HG02885 (cell line): ENCODE results near the gene PRDM13.

Source experiments
- ATAC-seq: cut with Tn5 transposase; IDR thresholded peaks from one replicate; pipeline ENCODE4 v1.9.1; 2021; ENCODE audit warnings: mild to moderate bottlenecking; ENCODE audit not compliant: unreplicated experiment, poor library complexity

Gene PRDM13

DNA sequence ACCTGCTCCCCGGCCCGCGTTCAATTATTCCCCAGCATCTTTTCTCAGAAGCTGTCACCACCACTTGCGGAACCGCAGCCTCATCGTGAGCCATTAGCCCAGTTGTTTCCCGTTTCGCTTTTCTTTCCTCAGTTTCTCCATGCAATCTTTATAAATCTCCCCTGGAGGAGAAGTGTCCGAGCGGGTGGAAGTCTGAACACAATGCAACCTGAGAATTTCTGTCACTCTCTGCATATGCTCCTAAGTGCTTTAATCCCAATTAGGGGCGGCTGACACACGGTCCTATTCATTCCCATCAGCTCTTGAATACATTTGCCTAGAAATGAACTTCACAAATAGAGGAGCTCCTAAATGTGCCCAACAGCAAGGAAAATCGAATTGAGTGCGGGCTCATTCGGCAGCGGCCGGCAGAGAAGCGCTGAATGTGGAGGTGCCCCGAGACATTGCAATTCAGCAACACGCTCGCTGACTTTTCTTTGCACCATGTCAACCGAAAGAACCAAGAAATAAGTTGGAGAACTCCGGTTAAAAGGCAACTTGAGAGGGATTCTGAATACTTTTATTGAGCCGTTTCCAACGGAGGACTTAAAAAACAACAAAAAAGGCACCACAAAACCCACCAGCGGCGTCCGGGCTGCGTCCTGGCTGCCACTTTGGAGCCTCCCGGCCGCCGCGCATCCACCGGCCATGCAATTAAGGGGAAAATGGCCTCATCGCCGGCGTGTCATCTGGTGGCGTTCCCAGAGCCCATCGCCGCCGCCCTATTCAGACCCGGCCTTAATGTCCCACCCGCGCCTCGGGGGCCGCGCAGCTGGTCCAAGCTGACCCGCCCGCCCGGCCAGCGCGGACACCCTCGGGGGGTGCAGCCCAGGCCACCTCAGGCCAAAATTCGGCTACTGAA, 3.9 kb upstream of the PRDM13 start:
- peak; percentile 28 for ATAC-seq

DNA sequence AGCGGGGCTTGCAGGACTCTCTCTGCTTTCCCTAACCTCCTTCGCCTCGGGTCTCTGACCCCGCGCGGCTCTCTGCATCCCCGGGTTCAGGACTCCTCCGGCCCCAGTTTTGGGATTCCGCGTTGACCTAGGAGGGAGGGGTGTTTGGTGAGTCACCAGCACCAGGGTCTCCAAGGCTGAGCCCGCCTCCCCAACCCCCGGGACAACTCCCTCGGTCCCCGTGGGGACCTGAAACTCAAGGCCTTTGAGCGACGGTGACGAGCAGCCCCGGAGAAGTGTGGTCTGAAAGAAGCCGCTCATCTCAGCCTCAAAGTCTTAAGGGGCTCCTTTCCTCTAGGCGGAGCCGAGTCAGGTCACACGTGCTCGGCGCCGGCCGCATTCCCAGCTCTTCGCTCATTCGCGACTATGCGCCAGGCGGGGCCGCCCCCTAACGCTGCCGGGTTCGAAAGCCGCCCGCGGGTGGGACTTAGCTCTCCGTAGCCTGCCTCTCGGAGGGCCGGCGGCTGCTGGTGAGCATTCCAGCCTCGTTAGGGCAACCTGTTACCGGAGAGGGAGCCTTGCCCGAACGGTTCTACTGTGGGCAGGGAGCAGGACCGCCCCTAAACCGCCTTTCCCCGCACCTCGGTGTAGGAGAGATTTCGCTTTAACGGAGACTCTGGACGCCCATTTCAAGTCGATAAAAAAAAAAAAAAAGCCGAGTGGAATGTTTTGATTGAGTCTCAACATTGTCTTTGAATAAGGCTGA, 3.0 kb upstream of the PRDM13 start:
- peak; percentile 61 for ATAC-seq

DNA sequence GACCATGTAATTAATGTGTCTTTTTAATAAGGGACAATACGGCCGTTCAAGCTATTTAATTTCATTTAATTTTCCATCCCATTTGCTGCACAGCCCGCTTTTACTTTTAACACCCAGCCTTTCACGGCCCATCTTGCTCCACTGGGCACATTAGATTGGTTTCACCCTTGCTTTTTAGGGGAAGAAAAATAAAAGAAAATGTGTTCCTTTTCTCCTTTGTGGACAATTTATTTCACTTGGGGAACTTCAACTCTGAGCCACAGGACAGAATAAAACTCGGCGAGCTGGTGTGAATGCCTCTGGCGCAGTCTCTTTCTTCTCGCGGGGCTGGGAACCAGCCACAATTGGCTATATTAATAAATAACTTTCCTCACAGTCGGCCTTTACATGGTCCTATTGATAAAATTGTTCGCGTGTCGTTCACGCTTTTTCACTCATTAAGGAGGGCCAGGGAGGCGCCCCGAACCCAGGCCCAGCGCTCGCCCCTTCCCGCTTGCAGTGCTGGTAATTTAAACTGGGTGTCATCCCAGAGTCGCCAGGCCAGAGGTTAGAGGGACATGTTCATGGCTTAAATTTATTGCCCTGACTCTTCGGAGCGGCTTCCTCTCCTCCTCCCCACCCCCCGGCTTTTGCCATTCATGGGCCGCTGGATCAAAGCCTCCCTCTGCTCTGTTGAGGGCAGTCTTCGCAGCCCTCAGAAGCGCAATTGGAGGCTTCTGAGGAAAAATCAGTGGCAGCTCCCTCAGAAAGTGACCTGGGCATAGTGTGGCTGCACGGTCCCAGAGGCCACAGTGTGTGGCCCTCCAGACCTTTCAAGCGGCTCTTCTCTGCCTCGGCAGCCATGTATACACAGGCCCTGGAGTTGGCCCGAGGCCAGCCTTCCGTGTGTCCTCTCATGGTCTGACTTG, 2.2 kb upstream of the PRDM13 start:
- no peak for ATAC-seq

DNA sequence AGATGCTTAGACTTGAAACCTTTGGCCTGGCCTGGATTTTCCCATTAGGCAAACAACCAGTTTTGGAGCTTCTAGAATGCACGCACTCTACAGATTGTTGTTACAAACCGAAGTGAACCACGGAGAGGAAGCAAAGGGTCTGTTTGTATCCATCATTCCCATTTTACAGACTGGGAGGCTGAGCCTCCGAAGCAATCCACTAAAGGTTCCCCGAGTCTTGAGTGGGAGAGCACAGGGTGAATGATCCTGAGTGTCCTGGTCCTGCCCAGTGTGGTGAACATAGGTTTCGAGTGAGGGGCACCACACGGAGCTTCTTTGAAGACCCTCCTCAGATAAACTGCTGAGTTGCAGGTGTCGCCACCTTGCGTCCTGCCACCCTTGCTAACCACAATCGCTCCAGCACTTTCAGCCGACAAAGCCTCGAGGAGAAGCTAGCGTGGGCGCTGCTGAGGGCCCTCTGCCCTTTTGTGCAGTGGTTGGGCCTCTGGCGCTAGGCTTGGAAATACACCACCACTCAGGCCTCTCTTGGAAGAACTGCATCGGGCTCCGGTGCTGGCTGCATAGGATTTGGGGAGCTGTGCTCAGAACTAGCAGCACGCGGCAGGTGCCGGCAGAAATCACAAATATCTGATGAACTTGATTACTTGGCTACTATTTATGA, 1.4 kb upstream of the PRDM13 start:
- ATAC-seq, result no peak

- ATAC-seq, result no peak
Observed at GRCh38 chr6:99605911-99606655, 550 bp upstream of the PRDM13 start.

- ATAC-seq, result no peak
Observed at GRCh38 chr6:99607416-99608036, 893 bp downstream of the PRDM13 start.

GRCh38 chr6:99608059-99608885, 1.6 kb downstream of the PRDM13 start:
- no peak for ATAC-seq

DNA sequence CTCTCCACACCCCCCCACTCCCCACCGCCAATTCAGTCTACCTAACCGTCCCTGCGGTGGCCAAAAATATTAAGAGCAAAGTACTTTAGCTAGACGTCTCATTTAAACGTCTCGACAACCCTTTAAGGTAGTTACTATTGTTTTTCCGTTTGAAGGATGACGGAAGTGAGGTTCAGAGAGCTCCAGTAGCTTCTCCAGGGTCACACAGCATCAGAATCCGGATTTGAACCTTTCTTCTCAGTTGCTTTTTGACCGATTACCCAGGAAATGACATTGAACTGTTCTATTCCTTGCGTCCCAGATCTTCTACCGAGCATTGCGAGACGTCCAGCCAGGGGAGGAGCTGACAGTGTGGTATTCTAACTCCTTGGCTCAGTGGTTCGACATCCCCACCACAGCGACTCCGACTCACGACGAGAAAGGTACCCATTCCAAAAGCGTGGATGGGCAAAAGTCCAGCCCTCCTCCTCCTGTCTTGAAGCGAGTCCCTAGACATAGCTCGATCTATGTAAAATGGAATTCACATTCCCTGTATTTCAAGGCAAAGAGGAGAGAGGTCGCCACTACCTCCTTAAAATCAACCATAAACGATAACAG, 2.4 kb downstream of the PRDM13 start:
- ATAC-seq, result no peak

DNA sequence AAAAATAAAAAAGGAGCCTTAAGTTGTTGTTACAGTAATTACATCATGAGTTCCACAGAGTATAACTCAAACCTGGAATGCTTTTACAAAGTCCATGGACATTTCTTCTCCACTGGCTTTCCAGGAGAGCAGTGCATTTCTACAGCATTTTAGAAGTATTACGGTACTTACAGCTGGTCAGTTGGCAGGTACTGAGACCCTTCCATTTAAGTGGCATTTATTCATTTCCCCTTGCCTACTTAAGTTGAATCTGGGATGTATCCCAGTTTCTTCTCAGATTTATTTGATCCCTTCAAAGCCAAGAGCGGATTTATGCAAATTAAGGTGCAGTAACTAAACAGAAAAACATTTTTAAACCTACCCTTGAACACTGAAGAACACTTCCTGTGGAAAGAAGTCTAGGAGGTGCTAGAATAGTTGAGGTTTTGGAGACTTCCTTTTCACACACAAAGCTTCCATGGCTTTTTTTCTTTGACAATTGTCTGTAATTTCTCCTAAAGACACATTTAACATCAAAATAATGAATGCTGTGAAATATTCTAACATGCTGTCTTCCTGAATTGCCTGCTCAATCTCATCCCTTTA, 3.4 kb downstream of the PRDM13 start:
- no peak for ATAC-seq

- peak; percentile 60 for ATAC-seq
Observed at GRCh38 chr6:99611148-99611547, 4.5 kb downstream of the PRDM13 start.

DNA sequence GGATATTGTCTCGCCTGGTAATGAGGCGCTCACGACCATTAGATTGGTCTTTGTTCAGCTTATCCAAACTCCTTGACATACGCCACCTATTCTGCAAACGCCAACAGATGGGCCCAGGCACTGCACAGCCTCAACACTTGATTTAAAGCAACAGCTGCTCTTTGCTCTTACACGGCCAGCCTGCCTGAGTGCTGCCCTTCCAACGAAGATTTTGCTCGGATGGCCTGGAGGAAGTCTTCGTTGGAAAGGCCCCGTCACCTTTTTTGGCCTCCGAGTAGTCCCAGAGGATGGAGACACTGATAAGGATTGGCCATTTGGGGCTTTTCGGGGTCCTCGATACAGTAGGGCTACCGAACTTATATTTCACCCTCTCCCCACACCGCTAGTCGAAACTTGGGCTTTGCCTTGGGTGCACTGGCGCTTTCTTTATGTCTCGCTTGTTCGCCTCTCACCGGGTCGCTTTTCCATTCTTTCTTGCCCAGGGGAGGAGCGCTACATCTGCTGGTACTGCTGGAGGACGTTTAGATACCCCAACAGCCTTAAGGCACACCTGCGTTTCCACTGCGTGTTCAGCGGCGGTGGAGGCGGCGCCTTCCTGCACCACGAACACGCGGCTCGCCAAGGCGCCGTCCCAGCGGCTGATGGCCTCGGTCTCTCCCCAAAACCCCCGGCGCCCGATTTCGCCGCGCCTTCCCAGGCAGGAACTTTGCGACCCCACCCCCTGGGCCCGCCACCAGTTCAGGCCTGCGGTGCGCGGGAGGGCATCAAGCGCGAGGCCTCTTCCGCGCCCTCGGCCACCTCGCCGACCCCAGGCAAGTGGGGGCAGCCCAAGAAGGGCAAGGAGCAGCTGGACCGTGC, 6.1 kb downstream of the PRDM13 start:
- ATAC-seq, result no peak

DNA sequence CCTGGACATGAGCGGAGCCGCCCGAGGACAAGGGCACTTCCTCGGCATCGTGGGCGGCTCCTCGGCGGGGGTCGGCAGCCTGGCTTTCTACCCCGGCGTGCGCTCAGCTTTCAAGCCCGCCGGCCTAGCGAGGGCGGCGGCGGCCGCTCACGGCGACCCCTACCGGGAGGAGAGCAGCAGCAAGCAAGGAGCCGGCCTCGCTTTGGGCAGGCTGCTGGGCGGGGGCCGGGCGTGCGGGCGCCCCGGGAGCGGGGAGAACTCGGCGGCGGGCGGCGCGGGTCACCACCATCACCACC, 6.7 kb downstream of the PRDM13 start:
- ATAC-seq, result peak; percentile 54

DNA sequence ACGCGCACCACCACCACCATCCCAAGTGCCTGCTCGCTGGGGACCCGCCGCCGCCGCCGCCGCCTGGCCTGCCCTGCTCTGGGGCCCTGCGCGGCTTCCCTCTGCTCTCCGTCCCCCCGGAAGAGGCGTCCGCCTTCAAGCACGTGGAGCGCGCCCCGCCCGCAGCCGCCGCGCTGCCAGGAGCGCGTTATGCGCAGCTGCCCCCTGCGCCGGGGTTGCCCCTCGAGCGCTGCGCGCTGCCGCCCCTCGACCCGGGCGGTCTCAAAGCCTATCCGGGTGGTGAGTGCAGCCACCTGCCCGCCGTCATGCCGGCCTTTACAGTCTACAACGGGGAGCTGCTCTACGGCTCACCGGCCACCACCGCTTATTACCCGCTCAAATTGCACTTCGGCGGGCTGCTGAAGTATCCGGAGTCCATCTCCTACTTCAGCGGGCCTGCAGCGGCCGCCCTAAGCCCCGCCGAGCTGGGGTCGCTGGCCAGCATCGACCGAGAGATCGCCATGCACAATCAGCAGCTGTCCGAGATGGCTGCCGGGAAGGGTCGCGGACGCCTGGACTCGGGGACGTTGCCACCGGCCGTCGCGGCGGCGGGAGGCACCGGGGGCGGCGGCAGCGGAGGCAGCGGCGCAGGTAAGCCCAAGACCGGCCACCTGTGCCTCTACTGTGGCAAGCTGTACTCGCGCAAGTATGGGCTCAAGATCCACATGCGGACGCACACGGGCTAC, 7.2 kb downstream of the PRDM13 start:
- peak; percentile 65 for ATAC-seq

DNA sequence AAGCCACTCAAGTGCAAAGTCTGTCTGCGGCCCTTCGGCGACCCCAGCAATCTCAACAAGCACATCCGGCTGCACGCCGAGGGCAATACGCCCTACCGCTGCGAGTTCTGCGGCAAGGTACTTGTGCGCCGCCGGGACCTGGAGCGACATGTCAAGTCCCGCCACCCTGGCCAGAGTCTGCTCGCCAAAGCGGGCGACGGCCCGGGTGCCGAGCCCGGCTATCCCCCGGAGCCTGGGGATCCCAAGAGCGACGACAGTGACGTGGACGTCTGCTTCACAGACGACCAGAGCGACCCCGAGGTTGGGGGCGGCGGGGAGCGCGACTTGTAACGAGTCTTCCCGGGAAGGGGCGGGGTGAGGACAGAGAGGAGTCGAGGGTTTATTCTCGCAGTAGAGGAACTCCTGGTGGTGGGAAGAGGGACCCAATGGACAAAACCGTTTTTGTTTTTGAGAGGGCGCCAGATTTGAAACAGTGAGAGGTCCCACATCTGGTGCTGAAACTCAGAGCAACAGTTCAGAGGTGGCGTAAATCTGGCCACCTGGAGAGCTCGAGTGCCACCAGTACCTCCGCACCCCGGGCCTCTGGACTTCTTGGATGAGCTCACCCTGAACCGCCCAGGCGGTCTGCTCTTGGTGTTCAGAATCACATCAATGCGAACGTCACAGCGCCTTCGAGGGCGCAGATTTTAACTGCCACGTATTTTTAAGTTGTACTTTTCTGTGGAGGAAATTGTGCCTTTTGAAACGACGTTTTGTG, 8.0 kb downstream of the PRDM13 start:
- ATAC-seq, result peak; percentile 33

- ATAC-seq, result no peak
Observed at GRCh38 chr6:99617131-99617530, 10.5 kb downstream of the PRDM13 start.
